Activated effector memory CD4-positive, alpha-beta T cell treated with anti-CD3 and anti-CD28 coated beads, Interleukin-2, amount 50 U/mL, for 16 hours (primary cell): ENCODE measurements around the gene SPDYE16.
"Not testable (repeated sequence)": the region's sequence is repeated elsewhere in the genome, so short reads cannot be mapped to it uniquely, and the experiment has no call there.

ENCODE experiments used
- DNase-seq: peaks from one replicate; pipeline ENCODE4 v3.0.0-alpha.2; 2020

Gene SPDYE16

GRCh38 chr7:76543197-76543596 lies at the start of gene SPDYE16:
TSS of gene SPDYE16 (minus strand) at chr7:76543297. CDS start at chr7:76541459, 1,838 bp downstream.
- not testable (repeated sequence) for DNase-seq

- DNase-seq, result not testable (repeated sequence)
Observed at GRCh38 chr7:76592694-76593093, 49.6 kb upstream of the SPDYE16 start.

- not testable (repeated sequence) for DNase-seq
Observed at GRCh38 chr7:76591602-76592304, 48.7 kb upstream of the SPDYE16 start.

- DNase-seq, result not testable (repeated sequence)
Observed at GRCh38 chr7:76591033-76591432, 47.9 kb upstream of the SPDYE16 start.

GRCh38 chr7:76588586-76588985 lies 45.5 kb upstream of the SPDYE16 start:
- DNase-seq, result not testable (repeated sequence)

GRCh38 chr7:76586585-76587315 lies 43.7 kb upstream of the SPDYE16 start:
- DNase-seq, result not testable (repeated sequence)

- DNase-seq, result not testable (repeated sequence)
Observed at GRCh38 chr7:76583636-76584281, 40.7 kb upstream of the SPDYE16 start.

GRCh38 chr7:76582848-76583631 lies 39.9 kb upstream of the SPDYE16 start:
- not testable (repeated sequence) for DNase-seq

- not testable (repeated sequence) for DNase-seq
Observed at GRCh38 chr7:76575919-76576655, 33.0 kb upstream of the SPDYE16 start.

- DNase-seq, result not testable (repeated sequence)
Observed at GRCh38 chr7:76575431-76575830, 32.3 kb upstream of the SPDYE16 start.

- DNase-seq, result not testable (repeated sequence)
Observed at GRCh38 chr7:76572296-76572695, 29.2 kb upstream of the SPDYE16 start.

GRCh38 chr7:76570324-76570775 lies 27.3 kb upstream of the SPDYE16 start:
- DNase-seq, result not testable (repeated sequence)

- not testable (repeated sequence) for DNase-seq
Observed at GRCh38 chr7:76568742-76569141, 25.6 kb upstream of the SPDYE16 start.

- not testable (repeated sequence) for DNase-seq
Observed at GRCh38 chr7:76567753-76568152, 24.7 kb upstream of the SPDYE16 start.

- not testable (repeated sequence) for DNase-seq
Observed at GRCh38 chr7:76567311-76567710, 24.2 kb upstream of the SPDYE16 start.

- DNase-seq, result not testable (repeated sequence)
Observed at GRCh38 chr7:76565001-76565400, 21.9 kb upstream of the SPDYE16 start.

GRCh38 chr7:76561342-76561741 lies 18.2 kb upstream of the SPDYE16 start:
- DNase-seq, result not testable (repeated sequence)

- not testable (repeated sequence) for DNase-seq
Observed at GRCh38 chr7:76560157-76560556, 17.1 kb upstream of the SPDYE16 start.

- DNase-seq, result not testable (repeated sequence)
Observed at GRCh38 chr7:76559685-76560084, 16.6 kb upstream of the SPDYE16 start.

GRCh38 chr7:76551992-76552391 lies 8.9 kb upstream of the SPDYE16 start:
- not testable (repeated sequence) for DNase-seq

GRCh38 chr7:76549855-76550248 lies 6.8 kb upstream of the SPDYE16 start:
- peak; percentile 62 for DNase-seq
